RWPE1 (cell line): ENCODE measurements around the gene PALD1.

Experiments used
- CTCF ChIA-PET: fragments of 350-600 bp; sonication (Branson Sonifier 250); formaldehyde crosslinking; extraction: SDS; loops from one replicate; lab custom pipeline; 2021; lab: Yijun Ruan, JAX
- POLR2A ChIA-PET: fragments of 400-600 bp; formaldehyde crosslinking; extraction: SDS; loops from one replicate; lab custom pipeline; 2020; ENCODE audit warnings: antibody characterized with exemption; ENCODE audit not compliant: low non-redundant PET; lab: Yijun Ruan, JAX
- DNase-seq: peaks from one replicate; pipeline ENCODE4 v3.0.0; 2012; ENCODE audit warnings: low spot score
- H3K27ac ChIP-seq: fragments of 450-650 bp; 2 replicates; pipeline ENCODE4 v1.5.1; 2017
- CTCF ChIP-seq: fragments of 450-650 bp; conservative IDR thresholded peaks from 2 replicates; pipeline ENCODE4 v1.5.1; 2017; ENCODE audit warnings: low read depth, mild to moderate bottlenecking

Gene PALD1

GRCh38 chr10:70567603-70568002, 89.0 kb downstream of the PALD1 start:
- no peak overlapping the region for H3K27ac ChIP-seq
- CTCF ChIA-PET: interaction anchor here (0.6 kb wide), 1 partner anchor 20 kb away, joined by 4 read pairs; no protein-coding TSS in a partner anchor
- no peak for DNase-seq
- POLR2A ChIA-PET: no interaction called here
- no peak for TF ChIP-seq CTCF

- CTCF ChIA-PET: no interaction called here
- POLR2A ChIA-PET: no interaction called here
- TF ChIP-seq CTCF: no peak
- H3K27ac ChIP-seq: no peak overlapping the region
- no peak for DNase-seq
Observed at GRCh38 chr10:70568113-70568512, 89.5 kb downstream of the PALD1 start.

GRCh38 chr10:70568781-70569495, 90.4 kb downstream of the PALD1 start:
- DNase-seq: no peak

GRCh38 chr10:70571236-70571635, 92.7 kb downstream of the PALD1 start:
- no peak for TF ChIP-seq CTCF
- no peak for DNase-seq
- ChIA-PET CTCF (no interaction called here), POLR2A (no interaction called here)
- H3K27ac ChIP-seq: no peak overlapping the region

More at GRCh38 chr10:70568781-70569495, 90.4 kb downstream of the PALD1 start:
- ChIA-PET CTCF (no interaction called here), POLR2A (no interaction called here)
- no peak for TF ChIP-seq CTCF
- H3K27ac ChIP-seq: no peak overlapping the region

GRCh38 chr10:70571636-70572439, 93.3 kb downstream of the PALD1 start:
- POLR2A ChIA-PET: no interaction called here
- no peak for TF ChIP-seq CTCF
- no peak for DNase-seq
- H3K27ac ChIP-seq: no peak overlapping the region
- CTCF ChIA-PET: interaction anchor here (0.6 kb wide), 1 partner anchor 147 kb away, joined by 3 read pairs; no protein-coding TSS in a partner anchor

GRCh38 chr10:70573599-70574506, 95.3 kb downstream of the PALD1 start:
- CTCF ChIA-PET: no interaction called here
- no peak for TF ChIP-seq CTCF
- no peak overlapping the region for H3K27ac ChIP-seq
- POLR2A ChIA-PET: no interaction called here
- no peak for DNase-seq
